Activated CD4-positive, CD25-positive, alpha-beta regulatory T cell treated with anti-CD3 and anti-CD28 coated beads, Interleukin-2, amount 50 U/mL, for 16 hours (primary cell): Measurements from ENCODE around the gene BRD7.
"Not testable (repeated sequence)": the region's sequence is repeated elsewhere in the genome, so short reads cannot be mapped to it uniquely, and the experiment has no call there.

ENCODE experiments used
- DNase-seq: peaks from one replicate; pipeline ENCODE4 v3.0.0-alpha.2; 2020; ENCODE audit warnings: low read depth, low spot score

Gene BRD7

GRCh38 chr16:50359626-50360025 is 9.2 kb downstream of the BRD7 start:
- no peak for DNase-seq

GRCh38 chr16:50354629-50355456 is 13.9 kb downstream of the BRD7 start:
- no peak for DNase-seq

- no peak for DNase-seq
Measured at GRCh38 chr16:50354082-50354481, 14.7 kb downstream of the BRD7 start.

GRCh38 chr16:50351952-50352351 is 16.8 kb downstream of the BRD7 start:
- no peak for DNase-seq

- no peak for DNase-seq
Measured at GRCh38 chr16:50351116-50351515, 17.7 kb downstream of the BRD7 start.

GRCh38 chr16:50345210-50345609 is 23.6 kb downstream of the BRD7 start:
- not testable (repeated sequence) for DNase-seq

- not testable (repeated sequence) for DNase-seq
Measured at GRCh38 chr16:50343566-50343965, 25.2 kb downstream of the BRD7 start.

GRCh38 chr16:50340578-50340977 is 28.2 kb downstream of the BRD7 start:
- no peak for DNase-seq

- DNase-seq, result no peak
Measured at GRCh38 chr16:50338371-50339231, 30.2 kb downstream of the BRD7 start.

- no peak for DNase-seq
Measured at GRCh38 chr16:50336884-50337283, 31.9 kb downstream of the BRD7 start.

GRCh38 chr16:50335196-50335958 is 33.4 kb downstream of the BRD7 start:
- no peak for DNase-seq

- no peak for DNase-seq
Measured at GRCh38 chr16:50334106-50334975, 34.4 kb downstream of the BRD7 start.

- DNase-seq, result no peak
Measured at GRCh38 chr16:50332599-50332998, 36.2 kb downstream of the BRD7 start.

GRCh38 chr16:50331570-50331969 is 37.2 kb downstream of the BRD7 start:
- DNase-seq, result no peak

GRCh38 chr16:50329446-50330189 is 39.2 kb downstream of the BRD7 start:
- DNase-seq, result no peak

- peak; percentile 43 for DNase-seq
Measured at GRCh38 chr16:50326835-50327465, 41.8 kb downstream of the BRD7 start.

GRCh38 chr16:50326264-50326663 is 42.5 kb downstream of the BRD7 start:
- no peak for DNase-seq

- no peak for DNase-seq
Measured at GRCh38 chr16:50324345-50324744, 44.4 kb downstream of the BRD7 start.

- DNase-seq, result no peak
Measured at GRCh38 chr16:50323335-50324011, 45.3 kb downstream of the BRD7 start.
